Activated CD4-positive, alpha-beta T cell treated with anti-CD3 and anti-CD28 coated beads for 1 hour (primary cell): ENCODE data around the gene LRCOL1.

Experiments
- DNase-seq: peaks from one replicate; pipeline ENCODE4 v3.0.0-alpha.2; 2020

The LRCOL1 gene

DNA sequence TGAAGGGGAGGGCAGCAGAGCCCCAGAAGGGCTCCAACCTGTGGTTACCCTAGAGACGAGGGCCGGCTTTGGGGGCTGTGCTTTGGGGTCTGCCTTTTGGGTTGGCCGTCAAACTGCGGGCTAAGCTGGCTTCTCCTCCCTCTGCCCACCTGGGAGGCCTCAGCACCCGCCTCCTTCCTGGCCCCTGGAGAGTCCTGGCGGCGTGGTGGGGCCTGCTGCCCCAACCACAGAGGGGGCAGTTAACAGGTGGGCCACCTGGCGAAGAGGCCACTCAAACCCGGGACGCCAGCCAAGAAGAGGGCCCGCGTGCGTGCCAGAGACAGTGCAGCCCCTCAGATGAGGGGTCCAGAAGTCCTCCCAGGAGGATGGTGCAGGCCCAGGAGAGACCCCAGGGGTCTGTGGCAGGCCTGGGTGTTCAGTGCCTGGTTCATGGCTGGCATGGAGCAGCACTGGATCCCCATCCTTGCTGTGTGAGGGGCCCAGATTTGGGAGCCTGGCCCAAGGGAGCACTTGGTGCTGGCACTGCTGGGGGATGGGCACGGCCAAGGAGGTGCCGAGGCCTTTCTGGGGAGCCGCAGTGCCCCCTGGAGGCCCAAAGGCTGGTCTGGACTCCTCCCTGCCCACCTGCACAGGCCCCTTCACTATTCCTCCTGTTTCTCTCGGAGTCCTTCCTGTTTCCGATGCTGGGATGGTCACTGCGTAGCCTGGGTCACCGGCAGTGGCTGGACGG lies 48.8 kb downstream of the LRCOL1 start:
- DNase-seq = no peak

DNA sequence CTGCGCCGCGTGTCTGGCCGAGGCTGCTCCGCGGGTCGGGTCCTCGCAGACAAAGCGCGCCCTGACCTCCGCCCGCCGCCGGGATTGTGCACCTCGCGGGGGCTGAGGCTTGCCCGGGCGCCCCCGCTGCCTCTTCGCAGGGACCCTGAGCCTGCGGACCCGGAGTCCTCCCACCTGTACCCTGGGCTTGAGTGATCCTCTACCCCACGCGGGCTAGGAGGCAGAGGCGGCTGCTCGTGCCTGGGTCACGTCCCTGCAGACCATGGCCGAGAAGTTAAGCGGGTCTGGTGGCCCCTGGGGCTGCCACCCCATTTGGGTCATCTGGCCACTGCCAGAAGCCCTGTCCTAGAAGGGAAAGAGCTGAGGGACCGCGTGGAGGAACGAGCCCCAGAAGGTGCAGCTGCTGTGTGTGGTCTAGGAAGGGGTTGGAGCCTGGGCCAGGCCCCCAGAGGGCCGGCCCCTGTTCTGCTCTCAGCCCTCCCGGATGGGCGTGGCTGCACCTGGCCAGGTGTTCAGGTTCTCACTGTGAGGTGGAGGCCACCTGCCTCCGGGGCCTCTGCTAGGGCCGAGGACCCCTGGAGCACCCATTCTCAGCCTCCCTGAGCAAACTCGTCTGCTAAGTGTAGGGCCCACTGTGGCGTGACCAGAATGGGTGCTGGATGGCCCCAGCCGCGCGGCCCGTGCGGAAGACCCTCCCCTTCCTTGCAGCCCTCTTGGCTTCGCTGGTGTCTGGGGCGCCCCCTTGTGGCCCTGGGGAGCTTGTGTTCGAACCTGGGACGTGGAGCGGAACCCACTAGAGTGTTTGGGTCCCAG lies 49.6 kb downstream of the LRCOL1 start:
- peak; percentile 50 for DNase-seq

DNA sequence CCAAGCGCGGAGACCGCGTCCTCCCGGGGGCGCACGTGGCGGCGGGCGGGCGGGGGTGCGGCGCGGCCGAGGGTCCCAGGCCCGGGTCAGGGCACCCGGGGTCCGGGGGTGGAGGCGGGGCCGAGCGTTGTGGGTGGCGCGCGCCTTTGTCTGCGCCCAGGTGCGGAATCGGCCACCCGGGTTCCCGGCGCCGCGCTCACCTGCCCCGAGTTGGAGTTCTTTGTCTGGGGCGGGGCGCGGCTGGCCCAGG lies 50.1 kb downstream of the LRCOL1 start:
- DNase-seq = no peak

DNA sequence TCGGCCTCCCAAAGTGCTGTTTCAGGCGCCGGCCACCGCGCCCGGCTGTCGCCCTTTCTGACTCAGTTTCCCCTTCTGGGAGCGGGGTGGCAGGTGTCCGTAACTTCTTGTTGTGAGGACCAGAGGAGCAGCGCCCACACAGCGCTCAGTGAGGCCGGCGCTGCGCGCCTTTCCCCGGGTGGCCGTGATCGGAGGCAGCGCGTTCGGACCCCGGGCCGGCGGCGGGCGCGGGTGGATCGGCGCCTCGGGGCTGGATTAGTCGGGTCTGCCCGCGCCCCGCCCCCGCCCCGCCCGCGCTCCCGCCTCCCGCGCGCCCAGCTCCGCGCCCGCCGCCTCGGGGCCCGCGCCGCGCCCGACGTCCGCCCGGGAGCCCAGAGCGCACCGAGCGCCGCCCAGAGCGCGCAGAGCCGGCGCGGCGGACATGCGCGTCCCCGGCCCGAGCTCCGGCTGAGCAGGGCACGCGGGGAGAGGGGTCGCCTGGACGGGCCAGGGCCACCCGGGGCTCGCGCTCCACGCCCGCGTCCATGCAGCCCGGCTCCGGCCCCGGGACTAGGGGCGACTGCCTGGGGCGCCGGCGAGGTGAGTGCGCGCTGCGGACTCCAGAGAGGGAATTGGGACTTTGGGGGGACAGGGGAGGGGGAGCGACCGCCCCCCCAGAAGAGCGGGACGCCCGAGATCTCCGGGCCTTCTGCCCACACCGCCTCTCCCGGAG lies 50.6 kb downstream of the LRCOL1 start:
- DNase-seq = no peak

DNA sequence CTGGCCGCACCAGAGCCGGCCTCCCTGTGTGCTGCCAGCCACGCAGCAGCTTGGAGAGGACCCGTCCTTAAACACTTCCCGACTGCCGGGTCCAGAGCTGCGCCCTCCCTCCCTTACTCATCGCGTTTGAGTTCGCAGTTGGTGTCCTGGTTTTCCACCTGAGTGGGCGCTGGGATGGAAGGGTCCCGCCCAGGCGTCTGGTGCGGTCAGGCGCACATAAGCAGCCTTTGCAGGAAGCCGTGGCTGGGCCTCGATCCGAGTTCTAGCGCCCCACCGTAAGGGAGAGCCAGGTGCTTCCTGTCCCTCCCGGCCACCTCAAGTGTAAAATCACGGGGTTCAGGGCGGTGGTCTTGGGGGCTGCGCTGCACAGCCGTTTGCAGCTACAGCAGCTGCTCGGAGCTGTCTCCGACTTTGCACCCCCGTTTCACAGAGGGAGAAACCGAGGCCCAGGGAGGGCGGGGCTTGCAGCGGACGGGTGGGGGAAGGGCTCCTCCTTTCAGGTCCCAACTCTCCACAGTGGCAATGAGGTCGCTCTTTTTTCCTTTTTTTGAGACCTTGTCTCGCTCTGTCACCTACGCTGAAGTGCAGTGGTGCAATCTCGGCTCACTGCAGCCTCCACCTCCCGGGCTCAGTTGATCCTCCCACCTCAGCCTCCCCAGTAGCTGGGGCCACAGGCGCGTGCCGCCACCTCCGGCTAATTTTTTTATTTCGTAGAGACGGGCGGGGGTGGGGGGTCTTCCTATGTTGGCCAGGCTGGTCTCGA lies 51.3 kb downstream of the LRCOL1 start:
- DNase-seq = no peak

DNA sequence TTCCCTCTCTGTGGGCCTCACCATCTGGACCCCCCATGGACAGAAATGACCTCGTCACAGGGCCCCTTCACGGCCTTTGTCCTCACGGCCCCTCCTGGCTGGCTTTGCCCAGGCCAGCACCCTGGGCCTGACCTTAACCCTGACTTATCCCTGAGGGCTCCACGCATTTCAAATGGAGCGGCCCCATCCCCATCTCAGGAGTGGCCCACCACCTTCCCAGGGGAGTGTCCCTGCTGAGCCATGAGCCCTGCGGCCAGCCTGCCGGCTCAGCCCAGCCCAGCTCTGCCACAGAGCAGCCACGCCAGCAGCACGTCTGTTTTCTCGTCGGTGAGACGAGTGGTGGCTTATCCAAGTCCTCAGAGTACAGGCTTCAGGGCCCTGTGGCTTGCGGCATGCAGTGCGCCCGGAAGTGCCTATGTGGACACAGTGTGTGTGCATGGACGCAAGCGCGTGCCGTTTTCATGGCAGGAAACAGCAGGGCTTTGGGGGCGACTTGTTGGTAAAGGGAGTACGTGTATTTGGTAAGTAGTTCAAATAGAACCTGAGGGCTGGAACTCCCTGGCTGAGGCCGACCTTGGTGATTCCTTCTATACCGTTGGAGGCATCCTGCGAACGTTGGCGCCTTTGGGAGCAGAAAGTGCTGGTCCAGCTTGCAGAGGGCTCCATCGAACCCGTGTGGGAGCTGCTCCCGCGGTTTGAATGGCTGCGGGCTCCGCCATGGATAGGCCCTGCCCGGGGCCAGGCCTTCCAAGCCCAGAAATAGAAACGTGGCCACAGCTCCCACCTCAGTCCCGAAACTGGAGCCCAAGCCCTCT lies 52.1 kb downstream of the LRCOL1 start:
- no peak for DNase-seq

DNA sequence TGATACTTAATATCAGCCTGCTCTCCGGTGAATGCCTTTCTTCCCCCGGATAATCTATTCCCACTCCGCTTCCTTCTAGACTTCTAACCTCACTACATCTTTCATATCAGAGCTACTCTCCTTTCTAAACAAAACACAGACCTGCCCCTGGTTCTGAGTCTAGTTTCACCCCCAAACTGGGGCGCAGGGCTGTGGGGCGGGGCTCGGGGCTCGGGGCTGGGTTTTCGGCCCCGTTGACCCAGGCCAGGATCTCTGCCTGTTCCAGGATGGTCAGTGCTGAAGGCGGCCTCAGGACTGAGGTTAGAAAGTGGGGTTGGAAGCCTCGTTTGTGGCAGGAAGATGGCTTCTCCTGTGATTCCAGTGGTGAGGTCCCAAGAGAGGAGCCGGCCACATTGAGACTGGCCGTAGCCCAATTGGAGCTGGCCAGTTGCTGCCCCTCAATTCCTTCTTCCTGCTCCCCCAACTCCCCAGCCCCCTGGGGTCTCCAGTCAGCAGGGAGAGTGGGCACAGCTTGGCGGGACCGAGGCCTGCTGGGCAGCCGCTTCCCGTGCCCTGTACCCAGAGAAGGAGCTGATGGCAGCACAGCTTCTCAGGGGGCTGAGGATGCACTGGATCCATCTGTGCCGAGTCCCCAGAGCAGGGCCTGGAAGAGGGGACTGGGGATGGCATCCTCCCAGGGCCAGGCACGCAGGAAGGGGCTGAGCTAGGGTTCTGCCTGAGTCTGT lies 52.9 kb downstream of the LRCOL1 start:
- DNase-seq = no peak

DNA sequence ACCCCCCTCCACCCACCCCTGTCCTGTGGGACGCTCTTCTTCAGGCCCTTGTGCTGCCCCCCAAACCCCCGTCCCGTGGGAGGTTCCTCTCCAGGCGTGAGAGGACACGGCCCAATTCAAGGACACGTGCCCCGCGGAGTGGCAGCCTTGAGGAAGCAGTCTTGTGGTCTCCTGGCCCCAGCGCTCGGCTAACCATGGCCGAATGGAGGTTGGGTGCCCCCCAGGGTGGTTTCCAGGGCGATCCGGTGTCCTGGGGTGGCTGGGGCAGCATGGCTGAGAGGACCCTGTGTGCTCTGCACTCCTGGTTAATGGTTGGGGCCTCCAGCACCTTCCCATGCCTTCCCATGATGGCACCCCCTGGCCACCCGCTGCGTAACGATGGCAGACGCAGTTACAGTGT lies 53.6 kb downstream of the LRCOL1 start:
- DNase-seq = no peak

DNA sequence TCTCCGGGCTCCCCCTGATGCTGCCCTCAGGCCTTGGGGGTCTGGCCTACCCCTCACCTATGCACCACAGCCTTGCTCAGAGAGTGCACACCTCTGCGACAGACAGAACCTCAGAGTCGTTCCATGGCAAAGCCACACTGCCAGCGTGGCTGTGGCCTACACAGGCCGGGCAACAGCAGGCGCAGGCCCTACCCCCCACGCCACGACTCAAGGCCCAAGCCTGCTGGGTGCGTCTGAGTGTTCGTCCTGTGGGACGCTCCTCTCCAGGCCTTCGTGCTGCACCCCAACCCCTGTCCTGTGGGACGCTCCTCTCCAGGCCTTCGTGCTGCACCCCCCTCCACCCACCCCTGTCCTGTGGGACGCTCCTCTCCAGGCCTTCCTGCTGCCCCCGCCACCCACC lies 54.2 kb downstream of the LRCOL1 start:
- DNase-seq = no peak

DNA sequence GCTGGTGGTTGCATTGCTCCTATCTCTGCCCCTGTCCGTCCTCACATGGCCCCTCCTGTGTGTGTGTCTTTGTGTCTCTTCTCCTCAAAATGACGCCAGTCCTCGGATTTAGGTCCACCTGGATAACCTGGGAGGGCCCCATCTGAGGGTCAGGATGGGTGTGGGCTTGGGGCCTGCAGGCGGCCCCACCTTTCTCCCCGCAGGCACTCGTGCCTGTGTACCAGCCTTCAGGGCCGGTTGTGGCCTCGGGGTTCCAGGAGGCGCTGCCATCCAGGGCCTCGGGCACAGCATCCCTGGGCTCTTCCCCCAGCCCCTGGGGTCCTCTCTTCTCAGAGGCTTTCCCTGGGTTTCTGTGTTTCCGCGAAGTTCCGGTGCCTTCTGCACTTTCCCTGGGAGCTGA lies 54.7 kb downstream of the LRCOL1 start:
- DNase-seq = no peak

DNA sequence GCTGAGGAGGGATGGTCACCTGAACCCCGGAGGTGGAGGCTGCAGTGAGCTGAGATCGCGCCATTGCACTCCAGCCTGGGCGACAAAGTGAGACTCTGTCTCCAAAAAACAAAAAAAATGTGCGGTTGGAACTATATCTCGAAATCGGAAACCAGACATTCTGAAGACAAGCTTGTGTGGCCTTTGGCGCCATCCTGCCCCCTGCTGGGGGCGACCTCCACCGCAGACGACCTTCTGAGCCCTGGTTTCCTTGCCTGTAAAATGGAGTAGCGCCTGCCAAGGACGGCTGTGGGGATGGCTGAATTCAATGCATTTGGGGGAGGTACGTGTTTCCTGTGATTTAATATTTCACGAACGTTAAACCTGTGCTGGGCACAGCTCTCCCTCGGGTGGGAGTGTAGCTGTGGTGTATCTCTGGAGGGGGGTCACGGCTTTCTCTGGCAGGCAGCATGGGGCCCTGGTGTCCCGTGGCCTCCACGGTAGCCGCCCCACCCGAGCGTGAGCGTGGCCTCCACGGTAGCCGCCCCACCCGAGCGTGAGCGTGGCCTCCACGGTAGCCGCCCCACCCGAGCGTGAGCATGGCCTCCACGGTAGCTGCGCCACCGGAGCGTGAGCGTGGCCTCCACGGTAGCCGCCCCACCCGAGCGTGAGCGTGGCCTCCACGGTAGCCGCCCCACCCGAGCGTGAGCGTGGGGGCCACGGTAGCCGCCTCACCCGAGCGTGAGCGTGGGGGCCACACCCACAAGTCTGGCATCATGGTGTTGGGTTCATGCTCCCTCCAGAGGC lies 55.3 kb downstream of the LRCOL1 start:
- no peak for DNase-seq
